GM19467 (cell line): Measurements from ENCODE around the gene EPB41.
"Not testable (repeated sequence)": the region's sequence is repeated elsewhere in the genome, so short reads cannot be mapped to it uniquely, and the experiment has no call there.

Experiments used
- ATAC-seq: cut with Tn5 transposase; IDR thresholded peaks from one replicate; pipeline ENCODE4 v1.9.1; 2021; ENCODE audit warnings: mild to moderate bottlenecking, moderate library complexity; ENCODE audit not compliant: unreplicated experiment

Gene EPB41

GRCh38 chr1:29094433-29094832 lies 180.1 kb downstream of the EPB41 start:
- no peak for ATAC-seq

- ATAC-seq: no peak
These were observed 180.6 kb downstream of the EPB41 start for GRCh38 chr1:29094954-29095353.

DNA sequence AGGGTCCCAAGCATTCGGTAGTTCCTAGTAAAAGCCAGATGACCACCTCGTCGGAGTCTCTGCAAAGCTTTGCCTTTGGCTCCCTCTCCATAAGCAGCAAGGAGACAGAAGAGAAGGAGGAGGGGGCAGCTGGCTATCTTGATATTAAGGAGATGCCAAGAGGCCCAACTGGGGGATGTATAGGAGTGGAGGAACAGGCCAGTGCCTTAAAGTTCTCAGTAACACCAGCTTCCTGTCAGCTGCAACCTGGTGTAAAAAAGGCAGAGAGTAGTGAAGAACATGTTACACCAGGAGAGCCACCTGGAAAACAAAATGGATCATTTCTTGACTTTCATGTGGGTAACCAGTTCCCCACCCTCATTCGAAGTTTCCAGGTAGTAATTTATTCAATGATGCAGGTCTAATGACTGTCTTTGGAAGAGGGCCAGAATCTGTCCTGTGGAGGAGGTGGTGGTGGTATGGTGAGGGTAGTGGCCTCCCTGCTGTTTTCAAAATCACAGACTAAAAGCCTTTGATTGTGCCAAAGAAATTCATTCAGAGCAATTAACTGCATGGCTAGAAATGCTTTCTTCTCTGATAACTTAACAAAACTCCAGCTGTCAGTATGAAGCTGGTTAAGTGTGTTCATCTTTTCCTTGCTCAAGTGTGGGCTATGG lies 182.0 kb downstream of the EPB41 start:
- ATAC-seq: no peak

DNA sequence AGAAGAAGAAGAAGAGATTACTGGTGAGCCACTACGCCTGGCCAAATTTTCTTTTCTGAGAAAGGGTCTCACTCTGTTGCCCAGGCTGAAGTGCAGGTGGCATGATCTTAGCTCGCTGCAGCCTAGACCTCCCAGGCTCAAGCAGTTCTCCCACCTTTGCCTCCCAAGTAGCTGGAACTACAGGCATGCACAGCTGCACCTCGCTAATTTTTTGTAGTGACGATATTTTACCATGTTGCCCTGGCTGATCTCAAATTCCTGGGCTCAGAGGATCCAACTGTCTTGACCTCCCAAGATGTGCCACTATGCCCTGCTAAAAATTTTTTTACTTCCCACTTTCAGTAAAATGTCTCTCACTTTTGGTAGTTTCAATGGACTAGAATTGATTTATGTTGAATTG lies 184.9 kb downstream of the EPB41 start:
- ATAC-seq: no peak

DNA sequence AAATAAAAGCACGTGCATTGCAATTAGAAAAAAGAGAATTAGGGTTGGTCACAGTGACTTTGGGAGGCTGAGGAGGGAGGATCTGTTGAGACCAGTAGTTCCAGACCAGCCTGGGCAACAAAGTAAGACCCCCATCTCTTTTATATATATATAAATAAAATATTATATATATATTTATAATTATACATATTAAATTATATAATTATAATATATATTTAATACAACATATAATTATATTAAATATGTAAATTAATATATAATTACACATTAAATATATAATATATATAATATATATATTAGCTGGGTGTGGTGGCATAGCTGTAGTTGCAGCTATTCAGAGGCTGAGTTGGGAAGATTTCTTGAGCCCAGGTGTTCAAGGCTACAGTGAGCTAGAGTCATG lies 186.1 kb downstream of the EPB41 start:
- ATAC-seq: no peak

GRCh38 chr1:29105822-29106221 lies 191.5 kb downstream of the EPB41 start:
- no peak for ATAC-seq

DNA sequence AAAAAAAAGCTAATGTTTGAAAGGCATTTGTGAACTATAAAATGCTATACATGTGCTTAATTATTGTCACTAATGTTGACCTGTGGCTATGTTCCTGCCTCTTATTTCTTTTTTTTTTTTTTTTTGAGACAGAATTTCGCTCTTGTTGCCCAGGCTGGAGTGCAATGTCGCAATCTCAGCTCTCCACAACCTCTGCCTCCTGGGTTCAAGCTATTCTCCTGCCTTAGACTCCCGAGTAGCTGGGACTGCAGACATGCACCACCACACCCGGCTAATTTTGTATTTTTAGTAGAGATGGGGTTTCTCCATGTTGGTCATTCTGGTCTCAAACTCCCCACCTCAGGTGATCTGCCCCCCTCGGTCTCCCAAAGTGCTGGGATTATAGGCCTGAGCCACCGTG lies 193.7 kb downstream of the EPB41 start:
- ATAC-seq: not testable (repeated sequence)

- ATAC-seq: no peak
These were observed 198.5 kb downstream of the EPB41 start for GRCh38 chr1:29112705-29113412.

DNA sequence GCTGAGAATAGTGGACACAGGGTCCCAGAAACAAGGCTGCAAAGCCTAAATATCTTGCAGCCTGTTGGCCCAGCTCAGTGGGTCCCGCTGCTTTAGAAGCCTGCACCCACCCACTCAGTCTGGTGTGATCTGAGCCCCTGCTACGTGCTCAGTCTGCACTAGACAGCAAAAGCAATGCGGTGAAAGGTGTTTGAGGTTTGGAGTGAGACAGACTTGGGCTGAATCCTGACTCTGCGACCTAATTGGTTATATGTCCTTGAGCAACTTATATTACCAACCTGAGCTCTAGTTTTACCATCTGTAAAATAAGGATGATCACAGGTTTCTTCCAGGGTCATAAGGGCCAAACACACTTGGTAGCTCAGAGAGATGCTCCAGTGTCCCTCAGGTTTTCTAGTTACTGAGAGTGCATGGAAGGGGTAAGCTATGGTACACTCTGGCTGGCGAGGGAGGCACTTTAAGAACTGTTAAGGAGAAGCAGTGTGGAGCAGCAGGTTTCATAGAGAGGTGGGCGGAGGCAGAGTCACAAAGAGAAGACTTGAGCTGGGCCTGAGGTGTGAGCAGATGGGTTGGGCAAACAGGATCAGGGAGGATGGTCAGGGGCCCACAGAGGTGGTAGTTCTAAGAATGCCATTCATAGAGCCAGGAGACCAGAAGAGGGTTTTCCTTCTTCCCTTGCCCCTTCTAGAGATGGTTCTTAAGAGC lies 199.2 kb downstream of the EPB41 start:
- no peak for ATAC-seq

DNA sequence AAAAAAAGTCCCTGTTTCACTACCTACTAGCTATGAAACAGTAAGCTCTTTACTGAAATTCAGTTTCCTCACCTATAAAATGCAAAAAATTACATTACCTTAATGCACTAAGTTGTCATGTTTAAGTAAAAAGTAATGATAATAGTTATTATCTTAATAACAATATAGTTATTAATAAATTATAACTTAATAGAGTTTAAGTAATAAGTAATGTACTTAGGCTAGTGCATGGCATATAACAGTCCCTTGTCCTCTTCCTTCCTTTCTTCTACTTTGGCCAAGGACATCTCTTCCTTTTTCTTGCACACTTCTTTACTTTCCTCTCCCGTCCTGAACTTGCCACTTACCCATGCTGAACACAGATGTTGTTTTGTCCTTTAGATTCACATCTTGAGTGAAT lies 200.3 kb downstream of the EPB41 start:
- ATAC-seq: no peak

DNA sequence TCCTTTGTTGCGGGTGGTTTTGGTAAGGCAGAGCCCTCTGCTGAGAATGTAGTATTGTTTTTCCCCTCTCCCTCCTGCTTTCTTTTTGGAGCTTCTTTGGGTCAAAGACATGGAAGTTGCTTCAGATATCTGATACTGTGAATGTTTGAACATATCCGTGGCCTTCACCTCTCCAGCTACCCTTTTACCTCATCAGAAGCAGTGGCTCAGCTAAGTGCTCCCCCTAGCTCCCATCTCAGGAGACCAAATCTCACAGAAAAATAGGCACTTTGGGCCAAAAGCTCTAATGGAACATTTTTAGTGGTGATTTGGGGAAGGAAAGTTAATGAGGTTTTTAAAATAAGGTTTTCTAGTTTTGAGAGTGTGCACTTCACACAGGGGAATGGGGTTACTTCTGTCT lies 203.0 kb downstream of the EPB41 start:
- no peak for ATAC-seq

- ATAC-seq: no peak
These were observed 205.0 kb downstream of the EPB41 start for GRCh38 chr1:29119121-29119929.

- no peak for ATAC-seq
These were observed 206.0 kb downstream of the EPB41 start for GRCh38 chr1:29120367-29120766.

- no peak for ATAC-seq
These were observed 206.6 kb downstream of the EPB41 start for GRCh38 chr1:29120947-29121485.

DNA sequence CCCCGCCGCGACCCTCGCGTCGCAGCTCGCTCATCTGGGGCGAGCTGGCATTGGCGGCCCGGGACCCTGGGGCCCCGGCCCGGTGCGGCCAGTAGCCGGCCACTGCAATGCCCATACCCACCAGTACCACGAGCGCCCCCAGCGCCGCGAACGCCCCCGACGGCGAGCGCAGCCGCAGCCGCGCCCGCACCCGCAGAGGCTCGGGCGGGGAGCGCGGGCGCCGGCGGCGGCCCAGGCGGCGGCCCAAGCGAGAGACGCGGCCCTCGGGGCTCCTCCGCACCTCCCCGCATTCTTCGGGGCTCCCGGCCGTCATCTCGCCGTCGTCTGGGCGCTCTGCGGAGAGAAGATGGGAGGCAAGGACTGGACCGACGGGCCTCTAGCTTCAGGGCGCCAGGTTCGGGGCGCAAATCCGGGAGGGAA lies 207.2 kb downstream of the EPB41 start:
- ATAC-seq: no peak

DNA sequence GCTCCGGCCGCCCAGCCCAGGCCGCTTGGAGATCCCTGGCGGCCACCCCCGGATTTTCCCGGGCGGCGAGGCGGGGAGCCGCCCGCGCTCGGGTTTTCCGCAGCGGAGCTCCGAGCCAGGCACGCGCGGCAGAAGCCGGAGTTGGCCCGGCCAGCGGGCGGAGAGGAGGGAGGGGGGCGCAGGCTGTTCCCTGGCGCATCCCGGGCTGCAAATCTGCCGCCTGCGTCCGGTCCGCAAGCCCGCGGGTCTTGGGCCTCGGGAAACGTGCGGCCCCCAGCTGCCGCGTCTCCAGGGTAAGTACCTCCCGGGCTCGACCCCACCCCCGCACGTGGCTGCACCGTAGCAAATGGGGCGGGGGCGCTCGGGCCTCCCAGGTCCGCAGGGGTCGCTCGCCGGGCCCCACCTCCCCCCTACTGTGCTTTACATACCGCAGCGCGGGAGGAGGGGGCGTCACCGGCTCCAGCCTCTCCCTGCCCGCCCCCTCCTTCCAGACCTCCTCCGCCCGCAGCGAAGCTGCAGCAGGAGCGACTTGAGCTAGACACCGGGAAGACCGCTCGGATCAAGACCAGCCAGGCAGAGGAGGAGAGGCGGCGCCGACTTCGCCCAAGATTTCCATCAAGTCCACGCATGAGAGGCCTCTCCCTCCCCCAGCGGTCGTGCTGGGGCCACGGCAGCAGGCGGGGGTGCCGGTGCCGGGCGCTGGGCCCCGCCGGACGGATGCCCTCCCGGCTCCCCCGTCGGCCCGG lies 207.7 kb downstream of the EPB41 start:
- no peak for ATAC-seq

- no peak for ATAC-seq
These were observed 208.3 kb downstream of the EPB41 start for GRCh38 chr1:29122682-29123052.

DNA sequence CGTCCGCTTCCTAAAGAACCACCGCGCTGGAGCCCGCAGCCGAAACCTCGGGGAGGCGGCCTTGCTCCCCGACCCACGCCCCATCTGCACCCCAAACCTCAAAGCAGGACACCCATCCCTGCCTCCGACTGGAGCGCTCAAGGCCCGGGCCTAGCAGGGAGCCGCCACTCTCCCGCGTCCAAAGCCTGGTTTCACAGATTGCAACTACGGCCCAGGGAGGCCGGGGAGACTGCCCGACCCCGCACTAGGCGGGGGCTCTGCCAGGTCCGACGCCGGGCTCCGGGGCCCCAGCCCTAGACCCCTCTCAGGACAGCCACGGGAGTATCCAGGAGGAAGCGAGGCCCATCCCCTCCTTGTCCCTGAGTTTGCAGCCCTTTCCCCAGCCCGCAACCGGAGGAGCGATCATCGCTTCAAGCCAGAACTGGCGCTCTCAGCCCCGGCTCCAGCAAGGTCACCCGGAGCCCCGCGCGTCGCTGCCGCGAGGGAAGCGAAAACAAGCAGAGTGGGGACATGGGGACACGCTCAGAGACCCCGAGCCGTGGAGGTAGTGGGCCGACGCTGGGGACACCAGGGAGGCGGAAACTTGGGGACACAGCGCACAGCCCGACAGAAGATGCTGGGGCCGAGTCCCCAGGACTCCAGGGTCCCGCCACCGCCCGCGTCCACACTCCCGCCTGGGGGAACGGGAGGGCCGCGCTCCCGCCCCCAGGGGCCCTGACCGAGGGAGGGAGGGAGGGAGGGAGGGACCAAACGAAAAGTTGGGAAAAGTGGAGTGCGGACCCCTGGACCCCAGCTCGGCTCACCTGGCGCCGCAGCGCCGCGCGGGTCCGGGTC lies 208.9 kb downstream of the EPB41 start:
- ATAC-seq: no peak

GRCh38 chr1:29123887-29124365 lies 209.6 kb downstream of the EPB41 start, which contains the start of gene TMEM200B:
Gene TMEM200B, minus strand, starts transcription at chr1:29123903. Its CDS starts 2,075 bp downstream, at chr1:29121828.
- ATAC-seq: no peak
